ENCODE measurements around the gene ARHGEF25.

DNA sequence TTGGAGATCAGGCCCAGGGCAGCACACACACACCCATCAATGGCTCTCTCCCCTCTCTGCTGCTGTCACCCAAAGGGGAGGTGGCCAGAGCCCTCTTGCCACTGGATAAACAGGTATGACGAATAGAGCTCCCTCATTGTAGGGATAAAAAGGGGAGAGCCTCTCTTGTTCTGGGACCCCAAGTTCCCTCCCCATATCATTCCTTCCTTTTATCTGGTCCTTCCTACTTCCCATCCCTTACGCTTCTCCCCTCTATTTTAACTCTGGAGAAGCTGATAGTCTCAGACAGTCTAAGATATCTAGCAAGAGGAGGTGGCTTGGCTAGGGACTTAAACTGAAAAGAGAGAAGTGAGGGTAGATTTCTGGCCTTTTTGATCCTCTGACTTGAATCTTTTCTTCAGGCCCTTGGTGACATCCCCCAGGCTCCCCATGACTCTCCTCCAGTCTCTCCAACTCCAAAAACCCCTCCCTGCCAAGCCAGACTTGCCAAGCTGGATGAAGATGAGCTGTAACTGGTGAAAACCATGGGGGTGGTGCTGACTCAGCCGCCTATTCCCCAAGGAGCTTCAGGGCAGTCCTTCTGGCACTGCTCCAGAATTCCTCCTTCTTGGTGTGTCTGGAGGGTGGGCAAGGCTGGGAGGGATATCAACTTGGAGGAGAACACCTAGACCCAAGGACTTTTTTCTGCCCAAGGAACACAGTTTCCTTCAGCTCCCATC lies 5.3 kb downstream of the ARHGEF25 start:
- TF ChIP-seq, protein P1, sequence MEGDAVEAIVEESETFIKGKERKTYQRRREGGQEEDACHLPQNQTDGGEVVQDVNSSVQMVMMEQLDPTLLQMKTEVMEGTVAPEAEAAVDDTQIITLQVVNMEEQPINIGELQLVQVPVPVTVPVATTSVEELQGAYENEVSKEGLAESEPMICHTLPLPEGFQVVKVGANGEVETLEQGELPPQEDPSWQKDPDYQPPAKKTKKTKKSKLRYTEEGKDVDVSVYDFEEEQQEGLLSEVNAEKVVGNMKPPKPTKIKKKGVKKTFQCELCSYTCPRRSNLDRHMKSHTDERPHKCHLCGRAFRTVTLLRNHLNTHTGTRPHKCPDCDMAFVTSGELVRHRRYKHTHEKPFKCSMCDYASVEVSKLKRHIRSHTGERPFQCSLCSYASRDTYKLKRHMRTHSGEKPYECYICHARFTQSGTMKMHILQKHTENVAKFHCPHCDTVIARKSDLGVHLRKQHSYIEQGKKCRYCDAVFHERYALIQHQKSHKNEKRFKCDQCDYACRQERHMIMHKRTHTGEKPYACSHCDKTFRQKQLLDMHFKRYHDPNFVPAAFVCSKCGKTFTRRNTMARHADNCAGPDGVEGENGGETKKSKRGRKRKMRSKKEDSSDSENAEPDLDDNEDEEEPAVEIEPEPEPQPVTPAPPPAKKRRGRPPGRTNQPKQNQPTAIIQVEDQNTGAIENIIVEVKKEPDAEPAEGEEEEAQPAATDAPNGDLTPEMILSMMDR (IDR thresholded peaks at IDR 0.05; ENCODE audit: insufficient read depth, low read length, poor library complexity, severe bottlenecking): no peak
- no peak for TF ChIP-seq EZH2phosphoT487 (conservative IDR thresholded peaks at IDR 0.05; ENCODE audit: low read length)
